SJSA1 (cell line): ENCODE measurements around the gene NBL1. TPM values are rescaled to one million over a fixed set of nuclear protein-coding genes. Genes with fewer than 3 reads are reported as not detected.

Experiments used
- DNase-seq, 2 experiments: peaks; one replicate each; pipeline ENCODE4 v3.0.0-alpha.2; 2015 to 2020; ENCODE audit warnings: low spot score in 2 of 2, low read depth in 1 of 2
- H3K27ac ChIP-seq: fragments of 250-450 bp; sonication (Bioruptor Pico); 2 replicates; pipeline ENCODE4 v1.5.1; 2020; ENCODE audit warnings: mild to moderate bottlenecking, moderate library complexity
- H3K27me3 ChIP-seq: fragments of 250-450 bp; sonication (Bioruptor Pico); replicated peaks from 2 replicates; pipeline ENCODE4 v1.5.1; 2020; ENCODE audit warnings: mild to moderate bottlenecking, moderate library complexity
- H3K36me3 ChIP-seq: fragments of 250-450 bp; sonication (Bioruptor Pico); 2 replicates; pipeline ENCODE4 v1.5.1; 2020; ENCODE audit warnings: mild to moderate bottlenecking
- H3K4me1 ChIP-seq: fragments of 250-450 bp; sonication (Bioruptor Pico); replicated peaks from 2 replicates; pipeline ENCODE4 v1.6.1; 2021; ENCODE audit warnings: mild to moderate bottlenecking
- H3K4me3 ChIP-seq: fragments of 250-450 bp; sonication (Bioruptor Pico); 2 replicates; pipeline ENCODE4 v1.5.1; 2020; ENCODE audit warnings: mild to moderate bottlenecking
- H3K9me3 ChIP-seq: fragments of 250-450 bp; sonication (Bioruptor Pico); replicated peaks from 2 replicates; pipeline ENCODE4 v1.5.1; 2020; ENCODE audit warnings: mild to moderate bottlenecking
- total RNA-seq: library from RNA; depleted of rRNA; stranded (reverse); fragments of >200 nt; shearing (Covaris generic); gene quantifications from 2 replicates; pipeline ENCODE4 v1.2.3, GENCODE V29; 2014

The NBL1 gene
- total RNA-seq, 1 experiment from 2014 or later, result 3.7 TPM

GRCh38 chr1:19678493-19678892, 34.4 kb downstream of the NBL1 start:
- no peaks in the 10 kb centered on the region for H3K36me3 ChIP-seq
- 0 out of 2 replicates have a peak, but pooled peaks cover 4% of the 10 kb centered on the region for H3K9me3 ChIP-seq
- no peaks in the 10 kb centered on the region; the same call in 1 of the 2 replicates for H3K27me3 ChIP-seq
- H3K4me1 ChIP-seq, result peaks cover 8% of the 10 kb centered on the region
- DNase-seq, result no peak
- no peak overlapping the region for H3K27ac ChIP-seq
- no peak overlapping the region for H3K4me3 ChIP-seq

DNA sequence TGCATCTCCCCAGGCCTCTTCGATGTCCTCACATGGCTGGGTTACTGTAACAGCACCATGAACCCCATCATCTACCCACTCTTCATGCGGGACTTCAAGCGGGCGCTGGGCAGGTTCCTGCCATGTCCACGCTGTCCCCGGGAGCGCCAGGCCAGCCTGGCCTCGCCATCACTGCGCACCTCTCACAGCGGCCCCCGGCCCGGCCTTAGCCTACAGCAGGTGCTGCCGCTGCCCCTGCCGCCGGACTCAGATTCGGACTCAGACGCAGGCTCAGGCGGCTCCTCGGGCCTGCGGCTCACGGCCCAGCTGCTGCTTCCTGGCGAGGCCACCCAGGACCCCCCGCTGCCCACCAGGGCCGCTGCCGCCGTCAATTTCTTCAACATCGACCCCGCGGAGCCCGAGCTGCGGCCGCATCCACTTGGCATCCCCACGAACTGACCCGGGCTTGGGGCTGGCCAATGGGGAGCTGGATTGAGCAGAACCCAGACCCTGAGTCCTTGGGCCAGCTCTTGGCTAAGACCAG, 34.9 kb downstream of the NBL1 start:
- no peaks in the 10 kb centered on the region; the same call in 1 of the 2 replicates for H3K27me3 ChIP-seq
- peaks cover 8% of the 10 kb centered on the region for H3K4me1 ChIP-seq
- no peak overlapping the region for H3K27ac ChIP-seq
- H3K9me3 ChIP-seq, result 0 out of 2 replicates have a peak, but pooled peaks cover 4% of the 10 kb centered on the region
- no peak overlapping the region for H3K4me3 ChIP-seq
- H3K36me3 ChIP-seq, result no peaks in the 10 kb centered on the region
- no peak for DNase-seq

DNA sequence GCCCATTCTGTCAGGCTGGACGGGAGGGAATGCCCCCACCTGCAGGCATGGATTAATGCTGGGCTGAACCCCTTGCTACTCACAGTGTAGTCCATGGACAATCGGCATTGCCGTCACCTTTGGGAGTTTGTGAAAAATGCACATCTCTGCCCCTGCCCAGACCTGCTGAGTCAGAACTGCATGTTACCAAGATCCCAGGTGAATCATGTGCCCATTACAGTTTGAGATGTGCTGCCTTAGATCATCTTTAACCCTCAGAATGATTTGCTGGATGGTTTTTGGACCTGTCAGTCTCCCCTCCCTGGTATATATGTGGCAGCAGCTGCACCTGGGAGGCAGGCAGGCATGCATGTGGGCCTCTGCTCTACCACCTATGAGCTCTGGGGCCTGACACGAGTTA, 35.6 kb downstream of the NBL1 start:
- Histone ChIP-seq H3K27me3 (no peaks in the 10 kb centered on the region; the same call in 1 of the 2 replicates), H3K27ac (no peak overlapping the region), H3K36me3 (no peaks in the 10 kb centered on the region), H3K9me3 (0 out of 2 replicates have a peak, but pooled peaks cover 4% of the 10 kb centered on the region), H3K4me1 (peaks cover 8% of the 10 kb centered on the region), H3K4me3 (no peak overlapping the region)
- DNase-seq, result no peak

- Histone ChIP-seq H3K36me3 (no peaks in the 10 kb centered on the region), H3K27ac (no peak overlapping the region), H3K9me3 (0 out of 2 replicates have a peak, but pooled peaks cover 4% of the 10 kb centered on the region), H3K4me1 (peaks cover 8% of the 10 kb centered on the region), H3K27me3 (no peaks in the 10 kb centered on the region; the same call in 1 of the 2 replicates), H3K4me3 (no peak overlapping the region)
- DNase-seq, result no peak
Measured at GRCh38 chr1:19680644-19681043, 36.5 kb downstream of the NBL1 start.

DNA sequence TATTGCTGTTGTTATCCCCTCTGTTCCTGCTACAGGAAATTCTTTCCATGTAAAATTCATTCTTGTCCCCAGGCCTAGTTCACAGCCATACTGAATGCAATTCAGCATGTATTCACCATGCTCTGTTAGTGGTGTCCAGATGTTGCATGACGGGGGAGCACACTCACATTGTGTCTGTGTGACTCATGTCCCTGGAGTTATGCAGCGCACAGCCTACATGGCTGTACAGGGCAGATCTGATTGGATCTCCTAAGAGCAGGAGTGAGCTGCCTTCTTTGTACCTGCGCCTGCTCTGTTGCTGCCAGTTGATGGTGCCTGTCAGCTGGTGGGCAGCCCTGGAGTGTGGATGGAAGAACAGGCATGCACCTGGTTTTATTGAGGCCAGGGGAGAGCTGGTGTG, 38.1 kb downstream of the NBL1 start:
- peaks cover 8% of the 10 kb centered on the region for H3K4me1 ChIP-seq
- H3K9me3 ChIP-seq, result no peaks in the 10 kb centered on the region
- H3K27me3 ChIP-seq, result no peaks in the 10 kb centered on the region; the same call in 1 of the 2 replicates
- no peak overlapping the region for H3K4me3 ChIP-seq
- peak; percentile 31 to 68 for DNase-seq
- H3K27ac ChIP-seq, result no peak overlapping the region
- no peaks in the 10 kb centered on the region for H3K36me3 ChIP-seq

GRCh38 chr1:19682901-19683300, 38.8 kb downstream of the NBL1 start:
- Histone ChIP-seq H3K4me3 (no peak overlapping the region), H3K27ac (no peak overlapping the region), H3K9me3 (no peaks in the 10 kb centered on the region), H3K27me3 (no peaks in the 10 kb centered on the region), H3K4me1 (peaks cover 8% of the 10 kb centered on the region), H3K36me3 (no peaks in the 10 kb centered on the region)
- no peak for DNase-seq

DNA sequence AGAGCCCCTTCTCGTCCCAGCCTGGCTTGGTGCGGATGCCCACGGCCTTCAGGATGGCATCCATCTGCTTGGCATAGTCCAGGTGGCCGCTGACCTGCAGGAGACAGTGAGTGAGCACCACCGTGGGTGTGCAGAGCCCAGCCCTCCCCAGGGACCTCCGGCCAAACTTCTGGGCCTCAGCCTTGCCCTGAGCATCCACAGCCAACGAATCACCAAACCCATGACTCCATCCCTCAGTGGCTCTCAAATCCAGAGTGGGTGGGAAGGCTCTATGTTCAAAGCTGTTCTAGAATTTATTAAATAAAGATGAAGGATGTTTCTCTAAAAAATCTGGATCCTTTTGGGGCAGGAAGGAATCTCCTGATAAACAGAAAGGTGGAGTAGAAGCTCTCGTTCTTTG, 39.2 kb downstream of the NBL1 start:
- no peaks in the 10 kb centered on the region for H3K36me3 ChIP-seq
- H3K4me3 ChIP-seq, result no peak overlapping the region
- H3K27me3 ChIP-seq, result no peaks in the 10 kb centered on the region
- H3K9me3 ChIP-seq, result no peaks in the 10 kb centered on the region
- DNase-seq, result no peak
- peaks cover 8% of the 10 kb centered on the region for H3K4me1 ChIP-seq
- no peak overlapping the region for H3K27ac ChIP-seq

DNA sequence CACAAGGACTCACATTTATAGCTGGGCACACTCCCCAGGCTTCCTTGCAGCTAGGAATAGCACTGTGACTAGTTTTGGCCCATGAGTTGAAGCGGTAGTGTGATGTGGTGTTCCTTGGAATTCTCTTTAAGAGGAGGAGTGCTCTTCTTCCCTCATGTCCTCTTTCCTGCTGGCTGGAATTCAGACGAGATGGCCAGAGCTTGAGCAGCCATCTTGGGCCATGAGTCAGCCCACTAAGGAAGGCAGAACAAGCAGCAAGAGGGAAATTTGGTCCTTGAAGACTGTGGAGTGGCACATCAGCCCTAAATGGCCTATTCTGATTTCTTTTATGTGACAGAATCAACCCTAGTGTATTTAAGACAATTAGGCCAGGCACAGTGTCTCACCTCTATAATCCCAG, 40.6 kb downstream of the NBL1 start:
- Histone ChIP-seq H3K27ac (no peak overlapping the region), H3K36me3 (no peaks in the 10 kb centered on the region), H3K9me3 (no peaks in the 10 kb centered on the region), H3K27me3 (no peaks in the 10 kb centered on the region), H3K4me1 (peaks cover 8% of the 10 kb centered on the region), H3K4me3 (no peak overlapping the region)
- DNase-seq, result no peak

GRCh38 chr1:19685994-19686393, 41.9 kb downstream of the NBL1 start:
- no peaks in the 10 kb centered on the region for H3K27me3 ChIP-seq
- H3K4me3 ChIP-seq, result no peak overlapping the region
- H3K4me1 ChIP-seq, result peaks cover 8% of the 10 kb centered on the region
- no peak overlapping the region for H3K27ac ChIP-seq
- no peaks in the 10 kb centered on the region for H3K9me3 ChIP-seq
- no peaks in the 10 kb centered on the region for H3K36me3 ChIP-seq
- DNase-seq, result no peak

DNA sequence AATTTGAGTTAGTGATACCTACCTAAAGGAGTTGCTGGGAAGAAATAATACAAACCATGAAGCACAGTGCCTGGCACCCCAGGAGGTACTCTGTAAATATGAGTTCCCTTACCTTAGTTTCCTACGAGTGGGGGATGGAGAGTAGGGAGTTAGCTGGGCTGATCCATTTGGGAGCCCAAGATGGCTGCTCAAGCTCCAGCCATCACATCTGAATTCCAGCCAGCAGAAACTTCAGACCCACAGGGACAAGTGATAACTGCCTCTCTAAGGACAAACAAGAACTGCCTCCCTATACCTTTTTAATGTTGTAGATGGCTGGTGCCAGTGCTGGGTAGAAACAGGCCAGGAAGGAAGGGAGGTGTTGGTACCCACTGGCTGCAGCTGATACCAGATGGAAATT, 43.3 kb downstream of the NBL1 start:
- no peak for DNase-seq
- Histone ChIP-seq H3K36me3 (no peaks in the 10 kb centered on the region), H3K27ac (no peak overlapping the region), H3K9me3 (no peaks in the 10 kb centered on the region), H3K4me3 (no peak overlapping the region), H3K4me1 (peaks cover 2% of the 10 kb centered on the region), H3K27me3 (no peaks in the 10 kb centered on the region)

DNA sequence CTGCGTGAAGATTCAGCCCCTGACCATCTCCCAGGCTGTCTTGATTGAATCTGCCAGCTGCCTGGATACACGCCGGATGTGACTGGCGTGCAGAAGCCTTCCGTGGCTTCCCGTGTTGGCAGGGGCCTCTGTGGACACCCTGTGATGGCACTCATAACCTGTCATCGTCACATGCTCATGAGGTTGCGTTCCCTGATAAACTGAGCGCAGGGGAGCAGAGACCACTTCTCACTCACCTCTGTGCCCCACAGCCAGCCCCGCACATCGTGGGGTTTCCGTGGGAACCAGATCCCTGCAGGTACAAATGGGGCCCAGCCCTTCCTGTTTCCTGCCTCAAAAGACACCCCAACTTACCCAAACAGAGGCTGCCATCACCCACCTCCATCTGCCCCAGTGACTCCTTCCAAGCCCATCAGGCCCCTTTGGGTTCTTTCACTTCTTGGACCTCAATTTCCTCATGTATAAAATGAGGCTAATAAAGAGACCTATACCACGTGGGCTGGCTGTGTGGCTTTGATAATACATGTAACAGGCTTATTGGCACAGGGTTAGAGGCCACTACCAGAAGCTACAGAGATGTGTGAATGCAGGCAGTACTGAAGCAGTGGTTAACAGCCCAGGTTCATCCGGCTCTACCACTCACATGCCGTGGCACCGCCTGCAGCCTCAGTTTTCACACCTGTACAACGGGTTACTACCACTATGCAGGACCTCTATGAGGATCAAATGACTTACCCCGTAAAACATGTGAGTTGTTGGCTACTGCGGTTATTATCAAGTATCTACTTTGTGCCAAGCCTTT, 44.1 kb downstream of the NBL1 start:
- no peak for DNase-seq
- Histone ChIP-seq H3K4me1 (no peaks in the 10 kb centered on the region), H3K27ac (no peak overlapping the region), H3K9me3 (no peaks in the 10 kb centered on the region), H3K4me3 (no peak overlapping the region), H3K27me3 (no peaks in the 10 kb centered on the region), H3K36me3 (no peaks in the 10 kb centered on the region)

DNA sequence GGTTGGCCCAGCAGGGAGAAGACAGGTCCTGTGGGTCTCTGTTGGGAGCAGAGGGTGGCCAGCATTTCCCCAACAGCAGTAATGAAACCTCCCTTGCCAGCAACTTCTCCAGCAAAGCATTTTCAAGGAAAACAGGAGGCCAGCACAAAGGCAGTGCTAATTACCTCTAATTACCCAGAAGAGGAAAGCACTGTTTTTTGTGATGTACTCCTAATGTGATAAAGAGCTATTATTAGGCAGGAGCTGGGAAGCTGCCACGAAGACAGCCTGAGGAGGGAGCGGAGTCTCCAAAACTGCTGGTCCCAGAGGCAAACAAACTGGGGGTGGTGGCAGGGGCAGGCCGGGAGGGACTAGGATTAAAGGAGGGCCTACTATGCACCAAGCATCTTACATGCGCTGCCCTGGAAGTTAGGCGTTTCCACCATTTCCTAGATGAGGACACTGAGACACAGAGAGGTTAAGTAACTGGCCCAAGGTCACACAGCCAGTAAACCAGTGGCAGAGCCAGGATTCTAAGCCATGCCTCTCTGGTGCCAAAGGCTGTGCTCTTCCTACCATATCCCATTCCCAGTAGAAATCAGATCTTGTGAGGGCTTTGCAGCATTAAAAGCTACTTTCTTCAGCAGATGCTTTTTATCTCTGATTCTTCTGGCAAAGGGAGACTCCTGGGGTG, 45.1 kb downstream of the NBL1 start:
- Histone ChIP-seq H3K4me1 (no peaks in the 10 kb centered on the region), H3K27me3 (no peaks in the 10 kb centered on the region), H3K27ac (no peak overlapping the region), H3K4me3 (no peak overlapping the region), H3K36me3 (no peaks in the 10 kb centered on the region), H3K9me3 (no peaks in the 10 kb centered on the region)
- no peak for DNase-seq

DNA sequence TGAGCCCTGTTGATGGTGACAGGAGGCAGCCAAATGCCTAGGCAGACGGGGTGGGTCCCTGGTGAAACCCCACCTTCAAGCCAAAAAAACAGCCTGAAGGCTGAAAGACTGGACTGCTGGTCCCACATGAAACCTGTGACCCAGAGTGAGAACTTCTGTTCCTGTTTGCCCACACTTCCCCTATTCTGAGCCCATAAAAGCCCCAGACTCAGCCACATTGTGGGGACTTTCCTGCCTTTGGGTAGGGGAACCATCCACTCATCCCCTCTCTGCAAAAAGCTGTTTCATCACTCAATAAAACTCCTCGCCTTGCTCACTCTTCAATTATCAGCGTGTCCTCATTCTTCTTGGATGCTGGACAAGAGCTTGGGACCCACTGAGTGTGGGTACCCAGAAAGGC, 45.7 kb downstream of the NBL1 start:
- Histone ChIP-seq H3K36me3 (no peaks in the 10 kb centered on the region), H3K4me1 (no peaks in the 10 kb centered on the region), H3K27ac (no peak overlapping the region), H3K4me3 (no peak overlapping the region), H3K27me3 (no peaks in the 10 kb centered on the region), H3K9me3 (no peaks in the 10 kb centered on the region)
- DNase-seq, result no peak

- H3K27me3 ChIP-seq, result no peaks in the 10 kb centered on the region
- no peaks in the 10 kb centered on the region for H3K4me1 ChIP-seq
- H3K36me3 ChIP-seq, result no peaks in the 10 kb centered on the region
- H3K9me3 ChIP-seq, result no peaks in the 10 kb centered on the region
- no peak overlapping the region for H3K4me3 ChIP-seq
- H3K27ac ChIP-seq, result no peak overlapping the region
- no peak for DNase-seq
Measured at GRCh38 chr1:19690342-19690741, 46.2 kb downstream of the NBL1 start.
